ENCODE measurements around the gene HOXB7. TPM values are rescaled to one million over a fixed set of nuclear protein-coding genes. Genes with fewer than 3 reads are reported as not detected.

Gene HOXB7
- polyA plus RNA-seq, 3 donors = not detected

DNA sequence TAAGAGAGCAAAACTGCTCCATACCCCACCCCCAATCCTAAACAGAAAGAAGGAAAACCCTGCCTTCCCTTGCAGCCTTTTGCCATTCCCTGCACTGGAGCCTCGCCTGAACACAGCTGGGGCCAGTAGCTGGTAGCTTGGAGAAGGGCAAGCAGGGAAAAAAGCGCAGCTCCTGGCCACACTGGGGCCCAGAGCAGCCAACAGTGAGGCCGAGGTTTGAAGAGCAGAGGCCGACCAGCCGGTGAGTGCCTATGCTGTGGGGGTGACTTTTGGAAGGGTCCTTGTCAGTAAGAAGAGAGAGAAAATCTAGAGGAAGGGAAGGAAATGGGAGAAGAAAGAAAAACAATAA lies 18.6 kb upstream of the HOXB7 start:
- Mint-ChIP-seq H3K27me3 (ENCODE audit: low read depth in 3 of 3) (peaks cover 86 to 98% (median 94%) of the 10 kb centered on the region in 3 donors), H3K27ac (no peak overlapping the region), H3K4me3 (peak overlapping the region in 1 of 2 donors; percentile 69), H3K36me3 (peaks cover 0 to 3% of the 10 kb centered on the region in 2 donors), H3K9me3 (peaks cover 0 to 15% (median 8%) of the 10 kb centered on the region in 7 donors), H3K4me1 (peaks cover 8% of the 10 kb centered on the region)
- TF ChIP-seq, protein P1, sequence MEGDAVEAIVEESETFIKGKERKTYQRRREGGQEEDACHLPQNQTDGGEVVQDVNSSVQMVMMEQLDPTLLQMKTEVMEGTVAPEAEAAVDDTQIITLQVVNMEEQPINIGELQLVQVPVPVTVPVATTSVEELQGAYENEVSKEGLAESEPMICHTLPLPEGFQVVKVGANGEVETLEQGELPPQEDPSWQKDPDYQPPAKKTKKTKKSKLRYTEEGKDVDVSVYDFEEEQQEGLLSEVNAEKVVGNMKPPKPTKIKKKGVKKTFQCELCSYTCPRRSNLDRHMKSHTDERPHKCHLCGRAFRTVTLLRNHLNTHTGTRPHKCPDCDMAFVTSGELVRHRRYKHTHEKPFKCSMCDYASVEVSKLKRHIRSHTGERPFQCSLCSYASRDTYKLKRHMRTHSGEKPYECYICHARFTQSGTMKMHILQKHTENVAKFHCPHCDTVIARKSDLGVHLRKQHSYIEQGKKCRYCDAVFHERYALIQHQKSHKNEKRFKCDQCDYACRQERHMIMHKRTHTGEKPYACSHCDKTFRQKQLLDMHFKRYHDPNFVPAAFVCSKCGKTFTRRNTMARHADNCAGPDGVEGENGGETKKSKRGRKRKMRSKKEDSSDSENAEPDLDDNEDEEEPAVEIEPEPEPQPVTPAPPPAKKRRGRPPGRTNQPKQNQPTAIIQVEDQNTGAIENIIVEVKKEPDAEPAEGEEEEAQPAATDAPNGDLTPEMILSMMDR (IDR thresholded peaks at IDR 0.05) = no peak
- Histone ChIP-seq H3K27me3 (ENCODE audit: control insufficient read depth in 2 of 2, insufficient read depth in 2 of 2, low read length in 2 of 2) (peaks cover 62 to 100% of the 10 kb centered on the region in 2 donors), H3K4me1 (ENCODE audit: control insufficient read depth in 1 of 2, insufficient read depth in 2 of 2, low read length in 2 of 2) (peaks cover 5 to 13% of the 10 kb centered on the region in 2 donors), H2AFZ (ENCODE audit: insufficient read depth, low read depth, low read length, poor library complexity, severe bottlenecking) (no peak overlapping the region), H4K20me1 (ENCODE audit: insufficient read depth, low read length) (no peaks in the 10 kb centered on the region), H3K79me2 (ENCODE audit: insufficient read depth, low read length) (no peaks in the 10 kb centered on the region), H3K9me3 (replicated peaks in 1 of 2; ENCODE audit: control insufficient read depth in 1 of 2, insufficient read depth in 1 of 2, low read length in 2 of 2) (peaks cover 0 to 6% of the 10 kb centered on the region in 2 donors), H3K4me2 (replicated peaks; ENCODE audit: extremely low read depth, low read length, poor library complexity, severe bottlenecking) (no peak overlapping the region), H3K36me3 (replicated peaks in 1 of 2; ENCODE audit: control insufficient read depth in 1 of 2, insufficient read depth in 2 of 2, low read length in 2 of 2) (no peaks in the 10 kb centered on the region), H3K27ac (ENCODE audit: low read depth in 1 of 2, low read length in 2 of 2) (no peak overlapping the region), H3K9ac (ENCODE audit: insufficient read depth, low read length, poor library complexity, severe bottlenecking) (no peak overlapping the region), H3K4me3 (replicated peaks in 1 of 3; ENCODE audit: low read depth in 2 of 3, low read length in 3 of 3) (no peak overlapping the region)
- intact Hi-C loops (cut with micrococcal nuclease) = no loop called here
- no peak for DNase-seq
- 94% methylated on average over 5 of the region's 5 CpGs for WGBS (ENCODE audit: insufficient coverage)

DNA sequence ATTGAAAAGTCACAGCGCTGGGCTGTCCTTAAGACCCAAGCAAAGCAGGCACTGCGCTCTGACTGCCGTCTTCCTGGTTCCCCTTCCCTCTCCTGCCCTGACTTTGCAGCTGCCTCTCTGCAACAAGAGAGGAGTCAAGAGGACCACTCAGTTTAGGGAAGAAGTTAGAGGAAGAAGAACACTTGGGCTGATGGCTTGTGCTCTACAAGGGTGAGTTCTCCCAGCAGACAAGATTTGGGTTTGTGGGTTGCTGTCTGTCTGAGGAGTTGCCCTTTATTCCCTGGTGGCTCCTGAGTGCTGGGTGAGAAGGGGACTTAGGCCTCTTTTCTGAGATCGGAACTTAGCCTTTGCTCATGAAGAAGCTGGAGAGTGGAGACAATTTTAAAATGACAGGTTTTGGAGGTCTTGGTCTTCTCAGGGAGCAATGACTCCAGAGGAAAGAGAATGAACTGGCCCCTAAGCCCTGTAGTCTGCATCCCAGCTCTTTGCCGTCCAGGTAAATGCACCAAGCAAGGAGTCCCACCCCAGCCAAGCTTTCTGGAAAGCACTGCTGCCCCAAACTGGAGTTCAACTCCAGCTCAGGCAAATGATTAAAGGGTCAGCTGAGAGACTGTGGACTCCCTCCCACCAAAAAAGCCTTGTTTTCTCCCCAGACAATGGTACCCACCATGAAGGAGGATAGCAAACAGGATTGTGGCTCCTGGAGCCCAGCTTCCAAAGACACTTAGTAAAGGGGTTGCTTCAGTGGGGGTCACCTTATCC lies 18.0 kb upstream of the HOXB7 start:
- no peak overlapping the region for H3K4me2 ChIP-seq (replicated peaks; ENCODE audit: extremely low read depth, low read length, poor library complexity, severe bottlenecking)
- H3K4me1 Mint-ChIP-seq = peaks cover 8% of the 10 kb centered on the region
- H3K27ac Mint-ChIP-seq = no peak overlapping the region
- H3K4me3 ChIP-seq (replicated peaks in 1 of 3; ENCODE audit: low read depth in 2 of 3, low read length in 3 of 3) = no peak overlapping the region
- no peak overlapping the region for H3K27ac ChIP-seq (ENCODE audit: low read depth in 1 of 2, low read length in 2 of 2)
- no peak overlapping the region for H3K9ac ChIP-seq (ENCODE audit: insufficient read depth, low read length, poor library complexity, severe bottlenecking)
- H3K79me2 ChIP-seq (ENCODE audit: insufficient read depth, low read length) = no peaks in the 10 kb centered on the region
- H3K36me3 Mint-ChIP-seq = peaks cover 0 to 3% of the 10 kb centered on the region in 2 donors
- intact Hi-C loops (cut with micrococcal nuclease) = no loop called here
- peaks cover 5 to 13% of the 10 kb centered on the region in 2 donors for H3K4me1 ChIP-seq (ENCODE audit: control insufficient read depth in 1 of 2, insufficient read depth in 2 of 2, low read length in 2 of 2)
- no peaks in the 10 kb centered on the region for H4K20me1 ChIP-seq (ENCODE audit: insufficient read depth, low read length)
- peak overlapping the region in 1 of 2 donors; percentile 70 for H3K4me3 Mint-ChIP-seq
- H3K9me3 Mint-ChIP-seq = peaks cover 0 to 14% (median 3%) of the 10 kb centered on the region in 7 donors
- H3K27me3 Mint-ChIP-seq (ENCODE audit: low read depth in 3 of 3) = peaks cover 86 to 98% (median 94%) of the 10 kb centered on the region in 3 donors
- peak in 1 of 3 donors; percentile 15 for DNase-seq
- no peaks in the 10 kb centered on the region for H3K36me3 ChIP-seq (replicated peaks in 1 of 2; ENCODE audit: control insufficient read depth in 1 of 2, insufficient read depth in 2 of 2, low read length in 2 of 2)
- 100% methylated on average over 1 of the region's 5 CpGs for WGBS (ENCODE audit: insufficient coverage)
- H3K27me3 ChIP-seq (ENCODE audit: control insufficient read depth in 2 of 2, insufficient read depth in 2 of 2, low read length in 2 of 2) = peaks cover 66 to 100% of the 10 kb centered on the region in 2 donors
- TF ChIP-seq, protein P1 (IDR thresholded peaks at IDR 0.05) = no peak
- H2AFZ ChIP-seq (ENCODE audit: insufficient read depth, low read depth, low read length, poor library complexity, severe bottlenecking) = no peak overlapping the region
- H3K9me3 ChIP-seq (replicated peaks in 1 of 2; ENCODE audit: control insufficient read depth in 1 of 2, insufficient read depth in 1 of 2, low read length in 2 of 2) = peaks cover 0 to 8% of the 10 kb centered on the region in 2 donors

Measured in CD14-positive monocyte (primary cell).